PC-3 (cell line): ENCODE measurements around the gene DLGAP1.

Source experiments
- EZH2 ChIP-seq: fragments of 300-600 bp; sonication (generic); IDR thresholded peaks from one replicate; pipeline ENCODE4 v1.6.1; 2017; ENCODE audit warnings: antibody characterized with exemption, mild to moderate bottlenecking, low read length; ENCODE audit not compliant: unreplicated experiment
- TF ChIP-seq, protein P1 (sequence below): fragments of 300-600 bp; sonication (generic); conservative IDR thresholded peaks from 2 replicates; pipeline ENCODE4 v1.5.1; 2017; ENCODE audit warnings: antibody characterized with exemption, low read depth, mild to moderate bottlenecking, low read length

GRCh38 chr18:3967359-3968180 is 487.5 kb downstream of the DLGAP1 start:
- TF ChIP-seq, protein P1, sequence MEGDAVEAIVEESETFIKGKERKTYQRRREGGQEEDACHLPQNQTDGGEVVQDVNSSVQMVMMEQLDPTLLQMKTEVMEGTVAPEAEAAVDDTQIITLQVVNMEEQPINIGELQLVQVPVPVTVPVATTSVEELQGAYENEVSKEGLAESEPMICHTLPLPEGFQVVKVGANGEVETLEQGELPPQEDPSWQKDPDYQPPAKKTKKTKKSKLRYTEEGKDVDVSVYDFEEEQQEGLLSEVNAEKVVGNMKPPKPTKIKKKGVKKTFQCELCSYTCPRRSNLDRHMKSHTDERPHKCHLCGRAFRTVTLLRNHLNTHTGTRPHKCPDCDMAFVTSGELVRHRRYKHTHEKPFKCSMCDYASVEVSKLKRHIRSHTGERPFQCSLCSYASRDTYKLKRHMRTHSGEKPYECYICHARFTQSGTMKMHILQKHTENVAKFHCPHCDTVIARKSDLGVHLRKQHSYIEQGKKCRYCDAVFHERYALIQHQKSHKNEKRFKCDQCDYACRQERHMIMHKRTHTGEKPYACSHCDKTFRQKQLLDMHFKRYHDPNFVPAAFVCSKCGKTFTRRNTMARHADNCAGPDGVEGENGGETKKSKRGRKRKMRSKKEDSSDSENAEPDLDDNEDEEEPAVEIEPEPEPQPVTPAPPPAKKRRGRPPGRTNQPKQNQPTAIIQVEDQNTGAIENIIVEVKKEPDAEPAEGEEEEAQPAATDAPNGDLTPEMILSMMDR = no peak
- no peak for TF ChIP-seq EZH2
